ENCODE results near the gene FAM168A. TPM values are rescaled to one million over a fixed set of nuclear protein-coding genes. Genes with fewer than 3 reads are reported as not detected.

Gene FAM168A
- total and polyA plus RNA-seq, 2 of the 8 experiments (the other 6 are each of a cell fraction or from before 2014, with no cell fraction given), result 17.1 to 21.6 TPM

- no peak for DNase-seq (ENCODE audit: low read depth in 1 of 2, low spot score in 2 of 2)
- no peak overlapping the region for H3K4ac ChIP-seq (replicated peaks; ENCODE audit: insufficient read length, low read depth, low read length)
- no peaks in the 10 kb centered on the region for H3K9me3 ChIP-seq (ENCODE audit: insufficient read depth in 2 of 2, low read depth in 1 of 2, low read length in 1 of 2)
- CTCF ChIA-PET (ENCODE audit: partially characterized antibody), result interaction anchor here (0.6 to 2.5 kb wide), 4 partner anchors 35 to 213 kb away, joined by 3 to 10 read pairs (median 6); no protein-coding TSS in a partner anchor
- no peaks in the 10 kb centered on the region for H3K27me3 ChIP-seq (replicated peaks in 1 of 4; ENCODE audit: control insufficient read depth in 3 of 4, extremely low read depth in 1 of 4, insufficient read depth in 3 of 4, low read length in 3 of 4)
- no peak for FAIRE-seq
- H2BK120ac ChIP-seq (replicated peaks; ENCODE audit: low read depth, low read length), result no peak overlapping the region
- H2BK20ac ChIP-seq (ENCODE audit: low read length), result no peak overlapping the region
- H4K5ac ChIP-seq (ENCODE audit: insufficient read length, low read depth, low read length), result no peak overlapping the region
- no peak overlapping the region for H3K4me3 ChIP-seq (ENCODE audit: extremely low read depth in 1 of 4, insufficient read depth in 2 of 4, low read depth in 3 of 4, low read length in 4 of 4)
- no peak overlapping the region for H3K4me2 ChIP-seq (ENCODE audit: insufficient read depth in 1 of 2, low read depth in 2 of 2, low read length in 2 of 2)
- H2AFZ ChIP-seq (ENCODE audit: low read length), result no peak overlapping the region
- no peak overlapping the region for H4K8ac ChIP-seq (ENCODE audit: extremely low read depth, insufficient read depth, low read length)
- H3K36me3 ChIP-seq (ENCODE audit: control insufficient read depth in 2 of 4, insufficient read depth in 4 of 4, low read length in 3 of 4), result no peaks in the 10 kb centered on the region; a peak in 1 of 8 replicates
- H2BK12ac ChIP-seq (ENCODE audit: low read depth, low read length), result no peak overlapping the region
- H3K27ac ChIP-seq (ENCODE audit: low read depth, low read length), result no peak overlapping the region
- H3K79me2 ChIP-seq (ENCODE audit: control insufficient read depth in 1 of 2, insufficient read depth in 2 of 2, low read length in 2 of 2), result peaks cover 0 to 15% of the 10 kb centered on the region in 2 experiments; a peak in 2 of 4 replicates
- H3K23me2 ChIP-seq (ENCODE audit: low read depth, low read length), result no peaks in the 10 kb centered on the region
- no peak overlapping the region for H3K18ac ChIP-seq (ENCODE audit: extremely low read depth, low read length)
- no peak overlapping the region for H3K23ac ChIP-seq (ENCODE audit: insufficient read length)
- no peak overlapping the region for H2BK5ac ChIP-seq (ENCODE audit: low read depth, low read length)
- H2AK5ac ChIP-seq (ENCODE audit: low read depth, low read length), result no peak overlapping the region
- no peak overlapping the region for H3K9ac ChIP-seq (replicated peaks in 1 of 4; ENCODE audit: extremely low read depth in 1 of 4, low read depth in 3 of 4, low read length in 3 of 4)
- H2BK15ac ChIP-seq (ENCODE audit: low read length), result no peak overlapping the region
- peaks cover 0 to 5% of the 10 kb centered on the region in 2 experiments for H4K20me1 ChIP-seq (replicated peaks in 1 of 2; ENCODE audit: control insufficient read depth in 1 of 2, insufficient read depth in 2 of 2, low read length in 2 of 2)
- H4K91ac ChIP-seq (replicated peaks; ENCODE audit: insufficient read length, low read length), result no peak overlapping the region
- no peak overlapping the region for H3K14ac ChIP-seq (ENCODE audit: insufficient read length)
- TF ChIP-seq RFX5 (IDR thresholded peaks at IDR 0.05; ENCODE audit: borderline replicate concordance, low read depth, low read length) (no peak), POLR2A (IDR thresholded peaks at IDR 0.05; ENCODE audit: control extremely low read depth in 1 of 2, low read depth in 2 of 2, low read length in 2 of 2) (no peak), SAP30 (IDR thresholded peaks at IDR 0.05; ENCODE audit: insufficient read depth, insufficient replicate concordance, low read length) (no peak), KDM1A (IDR thresholded peaks at IDR 0.05; ENCODE audit: borderline replicate concordance, low read length) (no peak)
- POLR2A ChIA-PET (ENCODE audit: partially characterized antibody), result no interaction called here
- H3K79me1 ChIP-seq (ENCODE audit: low read depth, low read length), result peaks cover 6% of the 10 kb centered on the region; the same call in 1 of the 2 replicates
- WGBS, 2 experiments (ENCODE audit: extremely low coverage in 1 of 2, insufficient coverage in 1 of 2, insufficient read length in 1 of 2, insufficient replicate concordance in 2 of 2, low coverage in 1 of 2, low lambda C conversion rate in 2 of 2, missing lambda C conversion rate in 1 of 2), result 96% methylated on average over 2 of the region's 2 CpGs; no CpG with 5 or more reads in 1 of the 2 experiments
- H3K4me1 ChIP-seq (replicated peaks in 1 of 4; ENCODE audit: control insufficient read depth in 3 of 4, insufficient read depth in 4 of 4, low read length in 3 of 4), result no peaks in the 10 kb centered on the region; a peak in 1 of 7 replicates
- H3K56ac ChIP-seq (replicated peaks; ENCODE audit: insufficient read length, low read depth, low read length), result no peak overlapping the region
Observed at GRCh38 chr11:73564903-73565302, 33.0 kb downstream of the FAM168A start.

Measured in H1 (cell line).